HCT116 (cell line): ENCODE measurements around the gene CDH1.

Source experiments
- CBX3 ChIP-seq: IDR thresholded peaks from 2 replicates; pipeline ENCODE4 v1.6.1; 2012; ENCODE audit warnings: low read depth
- CEBPB ChIP-seq: IDR thresholded peaks from 2 replicates; pipeline ENCODE4 v1.6.1; 2012; ENCODE audit warnings: low read depth
- EGR1 ChIP-seq: IDR thresholded peaks from 2 replicates; pipeline ENCODE4 v1.6.1; 2012; ENCODE audit warnings: low read depth
- FOSL1 ChIP-seq: IDR thresholded peaks from 2 replicates; pipeline ENCODE4 v1.6.1; 2012; ENCODE audit warnings: low read depth
- JUND ChIP-seq: IDR thresholded peaks from 2 replicates; pipeline ENCODE4 v1.6.1; 2012
- POLR2A ChIP-seq: IDR thresholded peaks from 2 replicates; pipeline ENCODE4 v1.7.0; 2011; ENCODE audit warnings: borderline replicate concordance; ENCODE audit not compliant: insufficient read depth, insufficient read length; ENCODE audit errors: extremely low read depth
- POLR2AphosphoS5 ChIP-seq: IDR thresholded peaks from 2 replicates; pipeline ENCODE4 v1.6.1; 2011; ENCODE audit warnings: mild to moderate bottlenecking, low read depth, low read length, moderate library complexity
- RAD21 ChIP-seq: IDR thresholded peaks from 2 replicates; pipeline ENCODE4 v1.6.1; 2012; ENCODE audit warnings: low read depth, mild to moderate bottlenecking
- SP1 ChIP-seq: IDR thresholded peaks from 2 replicates; pipeline ENCODE4 v1.6.1; 2012; ENCODE audit warnings: low read depth
- TCF7L2 ChIP-seq: IDR thresholded peaks from 2 replicates; pipeline ENCODE4 v1.7.0; 2011; ENCODE audit warnings: borderline replicate concordance, inconsistent platforms; ENCODE audit not compliant: insufficient read depth, insufficient read length; ENCODE audit errors: extremely low read depth
- TF ChIP-seq, protein P1 (sequence below), 3 experiments: fragments of 200-600 bp in 1 of 3; sonication (generic) in 1 of 3; IDR thresholded peaks in 2 of 3; conservative IDR thresholded peaks in 1 of 3; 2 replicates each; pipeline ENCODE4 v1.5.1; 2012 to 2017; ENCODE audit warnings: low read depth in 2 of 3, low read length in 2 of 3, antibody characterized with exemption in 1 of 3, borderline replicate concordance in 1 of 3, control low read depth in 1 of 3, mild to moderate bottlenecking in 1 of 3, mixed read lengths in 1 of 3, mixed run types in 1 of 3, moderate library complexity in 1 of 3; ENCODE audit not compliant: insufficient read depth in 1 of 3

DNA sequence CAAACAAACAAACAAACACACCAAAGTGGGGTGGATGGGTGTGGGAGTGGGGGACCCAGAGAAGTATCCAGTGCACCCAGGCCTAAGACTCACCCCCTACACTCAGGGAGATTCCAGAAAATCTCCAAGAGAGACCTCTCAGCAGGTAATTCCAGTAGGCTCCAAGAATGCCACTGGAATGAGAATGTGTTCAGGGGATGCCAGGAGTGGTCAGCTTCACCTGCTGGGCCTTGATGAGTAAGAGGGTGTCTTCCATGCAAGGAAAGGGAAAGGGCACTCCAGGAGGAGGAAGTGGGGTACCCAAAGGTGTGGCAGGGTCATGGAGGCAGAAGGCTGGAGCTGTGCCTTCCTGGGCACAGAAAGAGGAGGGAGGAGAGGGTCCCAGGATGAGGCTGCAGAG lies 9.9 kb downstream of the CDH1 start:
- no peak for TF ChIP-seq JUND
- TF ChIP-seq, protein P1, sequence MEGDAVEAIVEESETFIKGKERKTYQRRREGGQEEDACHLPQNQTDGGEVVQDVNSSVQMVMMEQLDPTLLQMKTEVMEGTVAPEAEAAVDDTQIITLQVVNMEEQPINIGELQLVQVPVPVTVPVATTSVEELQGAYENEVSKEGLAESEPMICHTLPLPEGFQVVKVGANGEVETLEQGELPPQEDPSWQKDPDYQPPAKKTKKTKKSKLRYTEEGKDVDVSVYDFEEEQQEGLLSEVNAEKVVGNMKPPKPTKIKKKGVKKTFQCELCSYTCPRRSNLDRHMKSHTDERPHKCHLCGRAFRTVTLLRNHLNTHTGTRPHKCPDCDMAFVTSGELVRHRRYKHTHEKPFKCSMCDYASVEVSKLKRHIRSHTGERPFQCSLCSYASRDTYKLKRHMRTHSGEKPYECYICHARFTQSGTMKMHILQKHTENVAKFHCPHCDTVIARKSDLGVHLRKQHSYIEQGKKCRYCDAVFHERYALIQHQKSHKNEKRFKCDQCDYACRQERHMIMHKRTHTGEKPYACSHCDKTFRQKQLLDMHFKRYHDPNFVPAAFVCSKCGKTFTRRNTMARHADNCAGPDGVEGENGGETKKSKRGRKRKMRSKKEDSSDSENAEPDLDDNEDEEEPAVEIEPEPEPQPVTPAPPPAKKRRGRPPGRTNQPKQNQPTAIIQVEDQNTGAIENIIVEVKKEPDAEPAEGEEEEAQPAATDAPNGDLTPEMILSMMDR (IDR thresholded peaks at IDR 0.05 in 2 of 3, conservative IDR thresholded peaks at IDR 0.05 in 1 of 3; ENCODE audit: borderline replicate concordance in 1 of 3, insufficient read depth in 1 of 3, low read depth in 2 of 3, low read length in 2 of 3): no peak
- no peak for TF ChIP-seq EGR1
- TF ChIP-seq FOSL1: no peak
- no peak for TF ChIP-seq CBX3
- TF ChIP-seq SP1: 0 out of 2 replicates have a peak, but pooled peaks have one; percentile 19
- no peak for TF ChIP-seq POLR2A
- no peak for TF ChIP-seq RAD21
- TF ChIP-seq CEBPB: no peak
- no peak for TF ChIP-seq POLR2AphosphoS5
- no peak for TF ChIP-seq TCF7L2
